Small intestine (tissue), 7 donors: ENCODE results near the gene COL27A1. TPM values are rescaled to one million over a fixed set of nuclear protein-coding genes. Genes with fewer than 3 reads are reported as not detected.
A peak's percentile ranks its signal among the peaks of the same experiment; 100 is the strongest.
"Not testable (repeated sequence)": the region's sequence is repeated elsewhere in the genome, so short reads cannot be mapped to it uniquely, and the experiment has no call there.

Experiments used
- DNase-seq, 2 donors: peaks; one replicate each; pipeline versions ENCODE4 v3.0.0 to v3.0.0-alpha.2; 2013
- FAIRE-seq: peaks from 2 replicates; lab custom pipeline; 2012; peaks lifted over from hg19 to GRCh38; lab: Jason Lieb, UNC
- H3K27ac ChIP-seq, 3 donors: one replicate each; pipeline ENCODE4 v1.5.1; 2013; ENCODE audit warnings: low read length in 2 of 3, mild to moderate bottlenecking in 2 of 3, control low read depth in 1 of 3, inconsistent platforms in 1 of 3, low read depth in 1 of 3, moderate library complexity in 1 of 3
- H3K27me3 ChIP-seq, 3 donors: one replicate each; pipeline ENCODE4 v1.6.1; 2013; ENCODE audit warnings: low read length in 3 of 3, inconsistent platforms in 1 of 3; ENCODE audit not compliant: control insufficient read depth in 3 of 3, insufficient read depth in 3 of 3
- H3K36me3 ChIP-seq, 3 donors: one replicate each; pipeline ENCODE4 v1.6.1; 2013; ENCODE audit warnings: low read length in 3 of 3, inconsistent platforms in 1 of 3, low read depth in 1 of 3, mild to moderate bottlenecking in 1 of 3, moderate library complexity in 1 of 3; ENCODE audit not compliant: control insufficient read depth in 3 of 3, insufficient read depth in 2 of 3
- H3K4me1 ChIP-seq, 3 donors: one replicate each; pipeline ENCODE4 v1.6.1; 2013; ENCODE audit warnings: low read length in 2 of 3, inconsistent platforms in 1 of 3, low read depth in 1 of 3, mild to moderate bottlenecking in 1 of 3, moderate library complexity in 1 of 3; ENCODE audit not compliant: control insufficient read depth in 3 of 3, insufficient read depth in 2 of 3
- H3K4me3 ChIP-seq, 3 donors: one replicate each; pipeline ENCODE4 v1.5.1; 2013; ENCODE audit warnings: low read length in 3 of 3, control low read depth in 1 of 3, inconsistent platforms in 1 of 3, low read depth in 1 of 3, mild to moderate bottlenecking in 1 of 3, moderate library complexity in 1 of 3
- H3K9me3 ChIP-seq, 2 donors: one replicate each; pipeline ENCODE4 v1.6.1; 2013; ENCODE audit warnings: low read depth in 1 of 2, low read length in 1 of 2; ENCODE audit not compliant: control insufficient read depth in 2 of 2, insufficient read depth in 1 of 2
- WGBS, 3 donors: extraction: QIAGEN DNeasy Blood & Tissue Kit; methylation state at CpG; one replicate each; pipeline ENCODE4 v1.1.7; 2013; 5-methylcytosine and 5-hydroxymethylcytosine counted together
- polyA plus RNA-seq, 4 donors: library from polyadenylated mRNA; stranded (reverse) in 3 of 4; unstranded in 1 of 4; fragments of 200-250 nt in 3 of 4; fragments of 120-200 nt in 1 of 4; gene quantifications; one replicate each; pipeline versions ENCODE4 v1.2.1 to v1.2.3, GENCODE V29; 2013
- donor health status: healthy with polysubstance abuse.
- donor health status: control.
- donor health status: control.
- donor health status: Bipolar disorder and iron deficiency.
- donor health status: healthy.

The COL27A1 gene
- polyA plus RNA-seq, 4 donors, result 0.45 to 123 (median 1.8) TPM

- peaks cover 0 to 4% (median 0%) of the 10 kb centered on the region in 3 donors for H3K4me1 ChIP-seq
- no peak for FAIRE-seq
- WGBS, 3 donors, result 89 to 96% (median 94%) methylated on average over 8 of the region's 8 CpGs
- no peaks in the 10 kb centered on the region for H3K36me3 ChIP-seq
- no peak for DNase-seq
- H3K27me3 ChIP-seq, result no peaks in the 10 kb centered on the region
- no peak overlapping the region for H3K27ac ChIP-seq
- peaks cover 0 to 7% of the 10 kb centered on the region in 2 donors for H3K9me3 ChIP-seq
- no peak overlapping the region for H3K4me3 ChIP-seq
Measured at GRCh38 chr9:114327749-114328148, 172.4 kb downstream of the COL27A1 start.

GRCh38 chr9:114328357-114328820 lies 173.1 kb downstream of the COL27A1 start:
- FAIRE-seq, result not testable (repeated sequence)

GRCh38 chr9:114328937-114329624 lies 173.7 kb downstream of the COL27A1 start:
- not testable (repeated sequence) for H3K9me3 ChIP-seq, H3K27ac ChIP-seq, FAIRE-seq, H3K36me3 ChIP-seq, H3K4me1 ChIP-seq, DNase-seq, H3K27me3 ChIP-seq, H3K4me3 ChIP-seq
- 77 to 82% (median 79%) methylated on average over 9 to 11 of the region's 12 CpGs for WGBS, 3 donors

More at GRCh38 chr9:114328357-114328820, 173.1 kb downstream of the COL27A1 start:
- peak in 1 of 2 donors; percentile 32 for DNase-seq
- H3K27ac ChIP-seq, H3K9me3 ChIP-seq, H3K4me1 ChIP-seq, H3K4me3 ChIP-seq, H3K27me3 ChIP-seq, H3K36me3 ChIP-seq: not testable (repeated sequence)
- 65 to 81% (median 73%) methylated on average over 10 of the region's 10 CpGs for WGBS, 3 donors

- H3K9me3 ChIP-seq, H3K27me3 ChIP-seq, H3K27ac ChIP-seq, H3K4me1 ChIP-seq, H3K36me3 ChIP-seq, H3K4me3 ChIP-seq, FAIRE-seq, DNase-seq: not testable (repeated sequence)
- 67 to 100% methylated on average over 1 of the region's 10 CpGs; no CpG with 5 or more reads in 1 of the 3 donors for WGBS, 3 donors
Measured at GRCh38 chr9:114329625-114330022, 174.3 kb downstream of the COL27A1 start, which contains the start of gene ORM2. Gene ORM2, plus strand, starts transcription at chr9:114329869. Its CDS starts 36 bp downstream, at chr9:114329905.

- H3K9me3 ChIP-seq, result peaks cover 0 to 7% of the 10 kb centered on the region in 2 donors
- FAIRE-seq (no peak), DNase-seq (no peak)
- H3K27me3 ChIP-seq, result no peaks in the 10 kb centered on the region
- H3K4me1 ChIP-seq, result peaks cover 0 to 4% (median 0%) of the 10 kb centered on the region in 3 donors
- 61 to 77% (median 64%) methylated on average over 10 of the region's 10 CpGs for WGBS, 3 donors
- no peak overlapping the region for H3K27ac ChIP-seq
- H3K36me3 ChIP-seq, result peaks cover 0 to 8% (median 0%) of the 10 kb centered on the region in 3 donors
- H3K4me3 ChIP-seq, result no peak overlapping the region
Measured at GRCh38 chr9:114330636-114331035, 175.3 kb downstream of the COL27A1 start.

GRCh38 chr9:114331229-114332195 lies 176.2 kb downstream of the COL27A1 start:
- H3K9me3 ChIP-seq, H3K4me1 ChIP-seq, DNase-seq, H3K4me3 ChIP-seq, H3K27me3 ChIP-seq, FAIRE-seq, H3K27ac ChIP-seq: not testable (repeated sequence)
- H3K36me3 ChIP-seq, result peaks cover 0 to 15% (median 0%) of the 10 kb centered on the region in 3 donors
- 60 to 72% (median 61%) methylated on average over 15 of the region's 19 CpGs for WGBS, 3 donors

GRCh38 chr9:114332474-114333040 lies 177.2 kb downstream of the COL27A1 start:
- H3K27ac ChIP-seq, H3K27me3 ChIP-seq, H3K4me1 ChIP-seq, H3K4me3 ChIP-seq, DNase-seq, H3K9me3 ChIP-seq, FAIRE-seq: not testable (repeated sequence)
- 61 to 80% (median 72%) methylated on average over 3 to 4 of the region's 4 CpGs for WGBS, 3 donors
- peaks cover 0 to 24% (median 6%) of the 10 kb centered on the region in 3 donors for H3K36me3 ChIP-seq

- not testable (repeated sequence) for FAIRE-seq, H3K4me3 ChIP-seq, DNase-seq, H3K27ac ChIP-seq, H3K27me3 ChIP-seq, H3K9me3 ChIP-seq, H3K4me1 ChIP-seq
- 78 to 94% (median 79%) methylated on average over 2 to 3 of the region's 4 CpGs for WGBS, 3 donors
- H3K36me3 ChIP-seq, result peaks cover 0 to 32% (median 6%) of the 10 kb centered on the region in 3 donors
Measured at GRCh38 chr9:114333718-114334117, 178.4 kb downstream of the COL27A1 start.
